GM18498 (cell line): Measurements from ENCODE around the gene RASIP1.

Source experiments
- ATAC-seq: cut with Tn5 transposase; IDR thresholded peaks from one replicate; pipeline ENCODE4 v1.9.1; 2021; ENCODE audit warnings: mild to moderate bottlenecking, moderate library complexity; ENCODE audit not compliant: unreplicated experiment

Gene RASIP1

GRCh38 chr19:48756686-48757085 lies 16.3 kb upstream of the RASIP1 start:
- ATAC-seq, result no peak

GRCh38 chr19:48756212-48756611 lies 15.8 kb upstream of the RASIP1 start:
- no peak for ATAC-seq

- ATAC-seq, result no peak
Observed at GRCh38 chr19:48755787-48756186, 15.4 kb upstream of the RASIP1 start.

GRCh38 chr19:48755084-48755641 lies 14.8 kb upstream of the RASIP1 start, which contains the start of gene FGF21:
Gene FGF21, plus strand, starts transcription at chr19:48755524. Its CDS starts 713 bp downstream, at chr19:48756237.
- no peak for ATAC-seq

DNA sequence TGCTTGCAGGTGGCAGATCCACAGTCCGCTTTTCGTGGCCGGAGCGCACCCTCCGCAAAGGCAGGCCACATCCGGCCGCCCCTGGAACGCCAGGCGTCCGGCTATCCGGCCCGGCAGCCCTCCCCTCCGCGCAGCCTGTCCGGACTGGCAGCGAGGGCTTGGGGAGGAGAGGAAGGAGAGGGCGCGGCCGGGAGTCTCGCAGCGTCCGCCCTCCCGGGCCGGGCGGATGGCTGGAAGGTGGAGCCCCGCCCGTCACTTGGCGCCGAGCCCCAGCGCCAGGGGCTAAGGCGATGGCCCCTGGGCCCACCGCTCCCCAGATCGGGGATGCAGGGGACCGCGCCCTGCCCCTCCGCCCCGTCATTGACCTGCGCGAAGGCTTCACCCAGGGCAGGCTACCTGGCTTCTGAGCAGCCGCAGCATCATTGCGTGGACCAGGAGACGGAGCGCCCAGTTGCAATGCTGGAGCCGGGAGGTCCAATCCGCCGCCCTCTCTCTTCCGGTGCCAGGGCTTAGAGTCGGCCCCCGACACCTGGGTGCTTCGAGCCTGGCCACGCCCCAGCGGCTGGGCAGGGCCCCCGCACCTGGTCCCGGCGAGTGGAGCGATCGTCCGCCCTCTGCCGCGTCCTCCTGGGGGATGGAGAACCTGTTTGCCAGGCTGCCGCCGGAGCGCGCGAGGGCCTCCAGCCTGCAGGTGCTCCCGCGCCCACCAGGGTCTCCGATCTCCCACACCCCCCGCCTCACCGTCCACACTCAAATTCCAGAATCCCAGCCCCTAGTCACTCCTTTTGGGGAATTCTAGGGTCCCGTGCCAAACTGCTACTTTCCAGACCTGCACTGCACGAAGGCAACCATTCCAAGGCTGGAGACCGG lies 12.3 kb upstream of the RASIP1 start, which contains the start of gene FUT1:
TSS of gene FUT1 (minus strand) at position 146 of the 870 bp plus-strand sequence. CDS start 1,360 bp downstream, outside the sequence.
- ATAC-seq, result no peak

GRCh38 chr19:48751845-48752495 lies 11.6 kb upstream of the RASIP1 start:
- no peak for ATAC-seq

GRCh38 chr19:48750771-48751504 lies 10.5 kb upstream of the RASIP1 start:
- no peak for ATAC-seq

- no peak for ATAC-seq
Observed at GRCh38 chr19:48750351-48750750, 9.9 kb upstream of the RASIP1 start.

DNA sequence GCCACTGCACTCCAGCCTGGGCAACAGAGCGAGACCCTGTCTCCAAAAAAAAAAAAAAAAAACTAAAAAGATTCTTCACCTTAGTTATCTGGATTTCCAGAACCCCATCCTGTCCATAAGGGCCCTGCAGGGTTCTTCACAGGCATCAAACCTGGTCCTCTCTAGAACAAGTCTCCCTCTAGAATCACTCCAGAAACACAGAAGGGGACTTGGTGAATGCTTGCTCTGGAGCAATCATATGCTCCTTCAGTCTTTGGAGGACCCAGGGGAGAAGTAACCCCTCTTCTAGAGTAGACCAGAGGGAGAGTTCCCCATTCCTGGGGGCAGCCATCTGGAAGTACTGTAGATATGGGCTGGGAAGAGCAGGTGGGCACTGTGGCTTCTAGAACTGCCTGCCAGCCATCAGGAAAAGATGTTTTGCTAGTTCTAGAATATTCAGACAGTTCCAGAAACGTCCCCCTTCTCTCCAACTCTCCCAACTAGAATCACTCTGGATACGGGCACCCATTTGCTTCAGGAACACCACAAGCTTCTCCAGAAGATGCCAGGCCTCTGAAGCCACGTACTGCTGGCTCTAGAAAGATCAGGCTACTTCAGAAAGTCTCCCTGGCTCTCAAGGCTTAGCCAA lies 9.3 kb upstream of the RASIP1 start:
- ATAC-seq, result no peak

DNA sequence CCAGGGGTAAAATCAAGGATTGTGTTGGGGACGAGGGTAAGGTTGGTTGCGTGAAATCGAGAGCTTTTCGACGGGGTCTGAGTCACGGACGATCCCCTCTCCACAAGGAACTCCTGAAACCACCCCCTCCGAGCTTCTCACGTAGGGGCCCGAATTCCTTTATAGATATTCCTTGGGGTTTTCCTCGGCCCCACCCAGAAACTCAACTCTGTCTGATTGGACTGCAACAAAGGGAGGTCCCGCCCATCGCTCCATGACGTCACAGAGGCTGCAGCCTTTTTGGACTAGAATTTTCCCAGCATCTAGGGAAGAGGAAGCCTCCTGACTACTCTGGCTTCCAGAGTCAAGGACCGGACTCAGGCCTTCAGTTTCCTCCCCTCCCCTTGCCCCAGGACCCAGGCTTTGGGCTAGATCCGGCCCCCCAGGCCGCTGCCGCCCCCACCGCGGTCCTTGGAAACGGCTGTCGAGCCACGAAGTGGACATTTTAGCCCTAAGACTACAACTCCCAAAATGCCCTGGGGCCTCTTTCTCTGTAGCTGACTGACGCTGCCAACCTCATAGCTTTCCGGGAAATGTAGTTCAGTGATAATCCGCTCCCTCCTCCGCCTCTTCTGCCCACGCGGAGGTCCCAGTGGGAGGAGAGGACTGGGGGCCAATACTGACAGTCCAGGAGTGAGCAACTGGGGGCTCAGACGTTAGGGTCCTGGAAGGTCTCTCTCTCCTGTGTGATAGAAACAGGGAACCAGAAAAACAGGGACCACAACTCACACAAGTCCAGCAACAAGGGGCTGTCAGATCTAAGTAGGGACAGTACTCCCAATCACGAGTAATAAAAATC lies 6.5 kb upstream of the RASIP1 start, which contains the start of gene IZUMO1:
TSS of gene IZUMO1 (minus strand) at position 172 of the 838 bp plus-strand sequence. CDS start 1,050 bp downstream, outside the sequence.
- ATAC-seq, result no peak

- ATAC-seq, result no peak
Observed at GRCh38 chr19:48746110-48746509, 5.7 kb upstream of the RASIP1 start.

- no peak for ATAC-seq
Observed at GRCh38 chr19:48745208-48745995, 5.0 kb upstream of the RASIP1 start.

GRCh38 chr19:48742096-48742495 lies 1.7 kb upstream of the RASIP1 start:
- no peak for ATAC-seq

GRCh38 chr19:48741129-48741999 lies 954 bp upstream of the RASIP1 start:
- no peak for ATAC-seq

- ATAC-seq, result peak; percentile 23
Observed at GRCh38 chr19:48739404-48740163, 826 bp downstream of the RASIP1 start.

GRCh38 chr19:48738557-48739403 lies 1.6 kb downstream of the RASIP1 start:
- ATAC-seq, result peak; percentile 84
